Loucy (cell line): ENCODE measurements around the gene PDILT.

Experiments used
- CTCF ChIP-seq: fragments of 200-600 bp; sonication (generic); conservative IDR thresholded peaks from 2 replicates; pipeline ENCODE4 v1.5.1; 2014; ENCODE audit warnings: mild to moderate bottlenecking, antibody characterized with exemption, low read length
- EZH2phosphoT487 ChIP-seq: fragments of 200-600 bp; IDR thresholded peaks from 2 replicates; pipeline ENCODE4 v1.6.1; 2018; ENCODE audit warnings: antibody characterized with exemption, mild to moderate bottlenecking, moderate library complexity, borderline replicate concordance

DNA sequence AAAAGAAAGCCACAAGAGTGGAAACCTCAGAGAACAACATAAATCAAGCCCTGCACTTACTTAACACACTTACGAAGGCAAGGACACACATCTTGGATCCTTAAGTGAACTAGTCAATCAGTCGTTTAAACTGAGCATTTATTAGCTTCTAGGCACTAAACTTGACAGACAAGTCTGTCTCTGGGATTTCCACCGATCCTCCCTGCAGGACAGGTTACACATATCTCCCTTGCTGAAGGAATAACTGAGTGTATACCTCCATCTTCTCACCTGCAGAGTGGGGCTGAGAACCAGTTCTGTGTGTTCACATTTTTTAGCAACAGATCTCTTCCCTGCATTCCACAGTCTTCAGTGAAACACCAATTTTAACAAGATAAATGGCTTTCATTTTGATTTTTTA lies 86.1 kb downstream of the PDILT start:
- TF ChIP-seq CTCF (no peak), EZH2phosphoT487 (no peak)
